Omental fat pad (tissue), 4 donors: ENCODE results near the gene KIF3A. TPM values are rescaled to one million over a fixed set of nuclear protein-coding genes. Genes with fewer than 3 reads are reported as not detected.
A peak's percentile ranks its signal among the peaks of the same experiment; 100 is the strongest.

ENCODE experiments used
- ATAC-seq: fragments of 150-250 bp; one replicate; pipeline ENCODE4 v1.9.1; 2016; ENCODE audit warnings: mild to moderate bottlenecking, moderate library complexity; ENCODE audit not compliant: low FRiP score
- DNase-seq: peaks from one replicate; pipeline ENCODE4 v3.0.0-alpha.2; 2019; ENCODE audit warnings: low spot score
- CTCF ChIP-seq, 3 donors: fragments of 450-650 bp; IDR thresholded peaks; one replicate each; pipeline ENCODE4 v1.5.1; 2016 to 2017; ENCODE audit warnings: antibody characterized with exemption in 3 of 3, mild to moderate bottlenecking in 3 of 3, moderate library complexity in 2 of 3
- total RNA-seq, 4 donors: library from RNA; depleted of rRNA; stranded (reverse); fragments of >200 nt; gene quantifications; one replicate each; pipeline ENCODE4 v1.1.0, GENCODE V29; 2016

Gene KIF3A
- total RNA-seq, 4 donors from 2014 or later, result 4.4 to 10.4 (median 5.9) TPM

- ATAC-seq, result no peak
- no peak for TF ChIP-seq CTCF (IDR thresholded peaks at IDR 0.05)
- DNase-seq, result no peak
These were observed 63.3 kb downstream of the KIF3A start, which contains the start of gene IL4 for GRCh38 chr5:132673939-132674630. Gene IL4, plus strand, starts transcription at chr5:132673989. Its CDS starts 62 bp downstream, at chr5:132674051.

GRCh38 chr5:132673488-132673887, 63.9 kb downstream of the KIF3A start:
- ATAC-seq (no peak), DNase-seq (no peak)
- no peak for TF ChIP-seq CTCF (IDR thresholded peaks at IDR 0.05)

- DNase-seq (no peak), ATAC-seq (no peak)
- TF ChIP-seq CTCF (IDR thresholded peaks at IDR 0.05), result no peak
These were observed 66.3 kb downstream of the KIF3A start for GRCh38 chr5:132671000-132671399.

- no peak for TF ChIP-seq CTCF (IDR thresholded peaks at IDR 0.05)
- ATAC-seq (no peak), DNase-seq (no peak)
These were observed 67.1 kb downstream of the KIF3A start for GRCh38 chr5:132669966-132670882.

- DNase-seq, result no peak
- ATAC-seq, result no peak
- TF ChIP-seq CTCF (IDR thresholded peaks at IDR 0.05), result no peak
These were observed 67.9 kb downstream of the KIF3A start for GRCh38 chr5:132669455-132669820.

GRCh38 chr5:132668706-132669454, 68.5 kb downstream of the KIF3A start:
- no peak for TF ChIP-seq CTCF (IDR thresholded peaks at IDR 0.05)
- ATAC-seq (peak; percentile 63), DNase-seq (no peak)
